Breast epithelium (tissue), 3 donors: ENCODE measurements around the gene CACNA1I.

Source experiments
- CTCF ChIP-seq, 3 donors: fragments of 450-650 bp; IDR thresholded peaks; one replicate each; pipeline ENCODE4 v1.5.1; 2016 to 2017; ENCODE audit warnings: antibody characterized with exemption in 3 of 3, mild to moderate bottlenecking in 3 of 3, moderate library complexity in 3 of 3
- POLR2A ChIP-seq: fragments of 450-650 bp; IDR thresholded peaks from one replicate; pipeline ENCODE4 v1.6.1; 2016; ENCODE audit warnings: antibody characterized with exemption, mild to moderate bottlenecking, moderate library complexity
- POLR2AphosphoS5 ChIP-seq, 3 donors: sonication (generic); formaldehyde crosslinking; IDR thresholded peaks; one replicate each; pipeline ENCODE4 v1.6.1; 2017; ENCODE audit warnings: antibody characterized with exemption in 3 of 3

- TF ChIP-seq CTCF (IDR thresholded peaks at IDR 0.05) (no peak), POLR2A (no peak), POLR2AphosphoS5 (IDR thresholded peaks at IDR 0.05) (no peak)
Measured at GRCh38 chr22:39684702-39685281, 114.2 kb downstream of the CACNA1I start.
